PC-9 (cell line): ENCODE data around the gene HTR7. TPM values are rescaled to one million over a fixed set of nuclear protein-coding genes. Genes with fewer than 3 reads are reported as not detected.

ENCODE experiments used
- BruUV-seq: library from RNA; stranded (reverse); fragments of 400-500 nt; replicated peaks from 2 replicates; lab custom pipeline; 2021; lab: Mats Ljungman, UMichigan
- CTCF ChIA-PET: fragments of 300-600 bp; sonication (Branson Sonifier 250); formaldehyde crosslinking; loops from one replicate; lab custom pipeline; 2022; ENCODE audit warnings: antibody characterized with exemption; lab: Charles Lee
- POLR2A ChIA-PET: fragments of 300-600 bp; sonication (Branson Sonifier 250); formaldehyde crosslinking; loops from one replicate; lab custom pipeline; 2022; ENCODE audit warnings: antibody characterized with exemption; ENCODE audit not compliant: unreplicated experiment; lab: Charles Lee
- DNase-seq, 2 experiments: peaks; one replicate each; pipeline versions ENCODE4 v3.0.0 to v3.0.0-alpha.2; 2015 to 2022; ENCODE audit warnings: mixed read lengths in 1 of 2
- H2AFZ ChIP-seq: fragments of 200-600 bp; sonication (generic); 2 replicates; pipeline ENCODE4 v1.8.1; 2017; ENCODE audit warnings: antibody characterized with exemption
- H3F3A ChIP-seq: fragments of 200-600 bp; sonication (generic); 2 replicates; pipeline ENCODE4 v1.8.1; 2017; ENCODE audit warnings: antibody characterized with exemption, mild to moderate bottlenecking, low read depth; ENCODE audit not compliant: insufficient read depth
- H3K27ac ChIP-seq: fragments of 200-600 bp; sonication (generic); 2 replicates; pipeline ENCODE4 v1.6.1; 2016; ENCODE audit warnings: mixed run types
- H3K27me3 ChIP-seq: fragments of 200-600 bp; sonication (generic); 2 replicates; pipeline ENCODE4 v1.6.1; 2016; ENCODE audit warnings: low read depth, mixed run types; ENCODE audit not compliant: insufficient read depth
- H3K36me3 ChIP-seq: fragments of 200-600 bp; sonication (generic); 2 replicates; pipeline ENCODE4 v1.6.1; 2016; ENCODE audit warnings: low read depth, mixed run types
- H3K4me1 ChIP-seq: fragments of 200-600 bp; sonication (generic); replicated peaks from 2 replicates; pipeline ENCODE4 v1.6.1; 2016; ENCODE audit warnings: mixed run types; ENCODE audit not compliant: insufficient read depth
- H3K4me2 ChIP-seq: fragments of 200-600 bp; sonication (generic); 2 replicates; pipeline ENCODE4 v1.6.1; 2017; ENCODE audit warnings: mixed run types
- H3K4me3 ChIP-seq: fragments of 200-600 bp; sonication (generic); 2 replicates; pipeline ENCODE4 v1.6.1; 2016; ENCODE audit warnings: mixed run types
- H3K79me2 ChIP-seq: fragments of 200-600 bp; sonication (generic); 2 replicates; pipeline ENCODE4 v1.6.1; 2017; ENCODE audit warnings: low read depth, mixed run types
- H3K9me2 ChIP-seq: fragments of 200-600 bp; sonication (generic); 2 replicates; pipeline ENCODE4 v1.8.1; 2017; ENCODE audit warnings: mild to moderate bottlenecking; ENCODE audit not compliant: insufficient read depth
- H3K9me3 ChIP-seq: fragments of 200-600 bp; sonication (generic); 2 replicates; pipeline ENCODE4 v1.8.1; 2016; ENCODE audit warnings: low read depth; ENCODE audit not compliant: insufficient read depth
- H4K20me1 ChIP-seq: fragments of 200-600 bp; sonication (generic); 2 replicates; pipeline ENCODE4 v1.8.1; 2017; ENCODE audit not compliant: insufficient read depth
- CTCF ChIP-seq: fragments of 200-600 bp; sonication (generic); conservative IDR thresholded peaks from 2 replicates; pipeline ENCODE4 v1.6.1; 2017; ENCODE audit warnings: mixed run types, antibody characterized with exemption, mild to moderate bottlenecking, moderate library complexity
- EZH2 ChIP-seq: fragments of 200-600 bp; sonication (generic); IDR thresholded peaks from 2 replicates; pipeline ENCODE4 v1.8.0; 2017; ENCODE audit warnings: antibody characterized with exemption, low read depth
- intact Hi-C: fragments of 100-400 bp; cut with micrococcal nuclease; formaldehyde crosslinking; loops from one replicate; pipeline ENCODE4 v1.10.0; 2022; ENCODE audit not compliant: unreplicated experiment
- total RNA-seq: library from RNA; stranded (reverse); gene quantifications from 2 replicates; pipeline ENCODE4 v1.2.3, GENCODE V29; 2021

Gene HTR7
- total RNA-seq, 1 experiment from 2014 or later: 0.52 TPM

DNA sequence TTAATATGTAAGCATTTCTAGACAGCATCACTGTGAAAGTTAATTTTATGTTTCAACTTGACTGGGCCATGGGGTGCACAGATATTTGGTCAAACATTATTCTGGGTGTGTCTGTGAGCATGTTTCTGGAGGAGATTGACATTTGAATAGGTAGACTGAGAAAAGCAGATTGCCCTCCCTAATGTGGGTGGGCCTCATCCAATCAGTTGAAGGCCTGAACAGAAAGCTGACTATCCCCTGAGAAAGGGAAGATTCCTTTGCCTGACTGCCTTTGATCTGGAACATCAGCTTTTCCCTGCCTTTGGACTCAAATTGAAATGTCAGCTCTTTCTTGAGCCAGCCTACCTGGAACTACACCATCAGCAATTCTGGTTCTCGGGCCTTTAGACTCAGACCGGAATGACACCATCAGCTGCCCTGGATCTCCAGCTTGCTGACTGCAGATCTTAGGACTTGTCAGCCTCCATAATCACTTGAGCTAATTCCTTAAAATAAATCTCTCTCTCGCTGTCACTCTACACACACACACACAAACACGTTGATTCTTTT lies 8.3 kb upstream of the HTR7 start:
- CTCF ChIA-PET: interaction anchor here (0.6 to 0.8 kb wide), 3 partner anchors 137 to 535 kb away, joined by 3 to 9 read pairs (median 3); no protein-coding TSS in a partner anchor
- H3K9me2 ChIP-seq: no peaks in the 10 kb centered on the region
- no peaks in the 10 kb centered on the region for H3K79me2 ChIP-seq
- no peaks in the 10 kb centered on the region for H3F3A ChIP-seq
- TF ChIP-seq EZH2 (no peak), CTCF (no peak)
- H4K20me1 ChIP-seq: no peaks in the 10 kb centered on the region
- no peak for DNase-seq
- no peaks in the 10 kb centered on the region for H3K27me3 ChIP-seq
- no TSS peak for BruUV-seq
- POLR2A ChIA-PET: no interaction called here
- no peak overlapping the region for H3K4me3 ChIP-seq
- H2AFZ ChIP-seq: no peak overlapping the region
- H3K4me1 ChIP-seq: 0 out of 2 replicates have a peak, but pooled peaks cover 3% of the 10 kb centered on the region
- H3K9me3 ChIP-seq: no peaks in the 10 kb centered on the region; the same call in 1 of the 2 replicates
- intact Hi-C loops: loop anchor here (10.0 kb wide), 1 partner anchor 1301 kb away; no protein-coding TSS in a partner anchor
- H3K36me3 ChIP-seq: no peaks in the 10 kb centered on the region
- no peak overlapping the region for H3K27ac ChIP-seq
- no peak overlapping the region for H3K4me2 ChIP-seq

- intact Hi-C loops: loop anchor here (10.0 kb wide), 1 partner anchor 1301 kb away; no protein-coding TSS in a partner anchor
- no peaks in the 10 kb centered on the region for H3F3A ChIP-seq
- H3K4me1 ChIP-seq: no peaks in the 10 kb centered on the region
- TF ChIP-seq EZH2: no peak
- 0 out of 2 replicates have a peak, but pooled peaks have one; percentile 35 for TF ChIP-seq CTCF
- ChIA-PET CTCF (interaction anchor here (0.6 to 0.8 kb wide), 3 partner anchors 136 to 534 kb away, joined by 3 to 9 read pairs (median 3); no protein-coding TSS in a partner anchor), POLR2A (interaction anchor here (0.6 kb wide), 1 partner anchor 156 kb away, joined by 4 read pairs; no protein-coding TSS in a partner anchor)
- no peak overlapping the region for H2AFZ ChIP-seq
- no peaks in the 10 kb centered on the region for H3K9me2 ChIP-seq
- H3K4me2 ChIP-seq: no peak overlapping the region
- no peaks in the 10 kb centered on the region for H3K36me3 ChIP-seq
- no peak for DNase-seq
- no peak overlapping the region for H3K27ac ChIP-seq
- H3K27me3 ChIP-seq: no peaks in the 10 kb centered on the region
- no peaks in the 10 kb centered on the region for H4K20me1 ChIP-seq
- no peaks in the 10 kb centered on the region for H3K79me2 ChIP-seq
- BruUV-seq: no TSS peak
- no peaks in the 10 kb centered on the region; the same call in 1 of the 2 replicates for H3K9me3 ChIP-seq
- no peak overlapping the region for H3K4me3 ChIP-seq
Observed at GRCh38 chr10:90865401-90865800, 7.6 kb upstream of the HTR7 start.

DNA sequence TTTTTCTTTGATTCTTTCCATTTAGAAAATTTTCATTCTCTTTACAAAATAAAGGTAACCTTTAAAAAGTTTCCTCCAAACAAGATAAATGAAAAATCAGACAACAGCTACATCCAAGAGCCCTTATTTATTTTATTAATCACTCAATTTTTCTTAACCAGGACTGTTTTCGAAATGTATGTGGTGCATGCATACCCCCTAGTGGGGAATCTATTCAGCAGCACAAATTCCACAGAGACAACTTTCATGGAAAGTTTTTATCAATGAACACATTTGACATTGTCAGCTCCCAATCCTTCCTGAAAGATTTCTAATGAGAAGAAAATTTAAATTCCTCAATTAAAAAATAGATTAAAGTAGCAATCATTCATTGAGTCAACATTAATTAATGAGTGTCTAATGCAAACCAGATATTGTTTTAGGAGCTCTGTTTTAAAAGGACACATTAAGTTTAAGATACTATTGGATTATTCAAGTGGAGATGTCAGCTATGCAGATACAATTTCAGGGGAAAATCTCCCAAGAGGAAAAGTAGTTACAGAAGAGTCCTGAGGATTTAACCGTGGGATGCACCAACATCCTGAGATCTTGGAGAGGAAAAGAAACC lies 5.2 kb upstream of the HTR7 start:
- POLR2A ChIA-PET: interaction anchor here (0.6 kb wide), 1 partner anchor 1395 kb away, joined by 4 read pairs; no protein-coding TSS in a partner anchor
- no peak for DNase-seq

More for the DNA sequence above, 5.2 kb upstream of the HTR7 start:
- Histone ChIP-seq H3K27me3 (no peaks in the 10 kb centered on the region), H4K20me1 (no peaks in the 10 kb centered on the region), H3K4me1 (peaks cover 16% of the 10 kb centered on the region), H3K4me3 (no peak overlapping the region), H2AFZ (no peak overlapping the region), H3K27ac (no peak overlapping the region), H3K9me2 (no peaks in the 10 kb centered on the region), H3K9me3 (no peaks in the 10 kb centered on the region), H3F3A (peaks cover 14% of the 10 kb centered on the region; the same call in 1 of the 2 replicates), H3K36me3 (no peaks in the 10 kb centered on the region), H3K4me2 (no peak overlapping the region), H3K79me2 (no peaks in the 10 kb centered on the region)
- TF ChIP-seq EZH2: no peak
- peak; percentile 77 for TF ChIP-seq CTCF
- intact Hi-C loops: loop anchor here (1.0 to 10.0 kb wide), 4 partner anchors 112 to 1298 kb away; no protein-coding TSS in a partner anchor
- no TSS peak for BruUV-seq
- CTCF ChIA-PET: no interaction called here
